HG02571 (cell line): Measurements from ENCODE around the gene PFDN2.
A peak's percentile ranks its signal among the peaks of the same experiment; 100 is the strongest.
"Not testable (repeated sequence)": the region's sequence is repeated elsewhere in the genome, so short reads cannot be mapped to it uniquely, and the experiment has no call there.

ENCODE experiments used
- ATAC-seq: cut with Tn5 transposase; IDR thresholded peaks from one replicate; pipeline ENCODE4 v1.9.1; 2021; ENCODE audit warnings: mild to moderate bottlenecking, moderate library complexity; ENCODE audit not compliant: unreplicated experiment

PFDN2 gene

GRCh38 chr1:161139766-161140165 lies 21.9 kb upstream of the PFDN2 start:
- no peak for ATAC-seq

- ATAC-seq = no peak
These were observed 20.6 kb upstream of the PFDN2 start for GRCh38 chr1:161138431-161138830.

DNA sequence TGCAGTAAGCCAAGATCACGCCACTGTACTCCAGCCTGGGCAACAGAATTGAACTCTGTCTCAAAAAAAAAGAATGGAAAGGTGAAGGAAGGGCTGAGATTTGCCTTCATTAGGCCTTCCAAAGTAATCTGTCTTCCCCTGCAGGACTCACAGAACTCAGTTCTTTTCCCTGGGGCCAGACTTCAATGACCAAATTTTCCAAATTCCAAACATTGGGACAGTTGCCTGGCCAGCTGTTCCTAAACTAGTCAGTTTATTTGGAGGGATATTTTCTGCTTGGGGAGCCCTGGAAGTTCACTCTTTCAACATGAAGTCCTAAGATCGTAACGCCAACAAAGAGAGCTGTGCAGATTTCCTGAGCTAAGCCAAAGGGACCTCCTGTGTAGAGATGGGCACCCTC lies 20.0 kb upstream of the PFDN2 start:
- ATAC-seq = no peak

DNA sequence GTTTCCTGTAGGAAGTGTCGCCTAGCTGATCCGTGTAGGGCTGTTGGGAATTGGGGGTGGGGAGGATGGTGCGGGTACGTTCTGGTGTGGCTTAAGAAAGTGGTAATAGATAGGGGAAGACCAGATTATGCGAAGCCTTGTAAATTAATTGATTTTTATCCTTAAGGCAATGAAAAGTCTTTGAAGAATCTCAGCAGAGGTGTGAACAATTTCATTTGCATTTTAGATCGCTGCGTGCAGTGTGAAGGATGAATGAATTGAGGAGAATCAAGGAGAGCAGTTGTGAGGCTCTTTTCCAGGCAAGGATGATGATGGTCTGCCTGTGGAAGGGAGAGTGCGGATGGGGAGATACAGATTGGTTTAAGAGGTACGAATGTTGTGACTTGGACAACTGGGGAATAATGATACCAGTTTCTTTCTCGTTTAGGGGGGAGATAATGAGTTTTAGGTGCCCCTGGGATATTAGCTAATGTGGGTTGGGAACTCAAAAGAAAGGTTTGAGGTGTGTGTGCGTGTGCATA lies 15.4 kb upstream of the PFDN2 start:
- no peak for ATAC-seq

- ATAC-seq = peak; percentile 93
These were observed 14.8 kb upstream of the PFDN2 start, which contains the start of gene DEDD for GRCh38 chr1:161132410-161133219. Gene DEDD (minus strand): TSS chr1:161132667. CDS start chr1:161124462, 8,205 bp downstream.

DNA sequence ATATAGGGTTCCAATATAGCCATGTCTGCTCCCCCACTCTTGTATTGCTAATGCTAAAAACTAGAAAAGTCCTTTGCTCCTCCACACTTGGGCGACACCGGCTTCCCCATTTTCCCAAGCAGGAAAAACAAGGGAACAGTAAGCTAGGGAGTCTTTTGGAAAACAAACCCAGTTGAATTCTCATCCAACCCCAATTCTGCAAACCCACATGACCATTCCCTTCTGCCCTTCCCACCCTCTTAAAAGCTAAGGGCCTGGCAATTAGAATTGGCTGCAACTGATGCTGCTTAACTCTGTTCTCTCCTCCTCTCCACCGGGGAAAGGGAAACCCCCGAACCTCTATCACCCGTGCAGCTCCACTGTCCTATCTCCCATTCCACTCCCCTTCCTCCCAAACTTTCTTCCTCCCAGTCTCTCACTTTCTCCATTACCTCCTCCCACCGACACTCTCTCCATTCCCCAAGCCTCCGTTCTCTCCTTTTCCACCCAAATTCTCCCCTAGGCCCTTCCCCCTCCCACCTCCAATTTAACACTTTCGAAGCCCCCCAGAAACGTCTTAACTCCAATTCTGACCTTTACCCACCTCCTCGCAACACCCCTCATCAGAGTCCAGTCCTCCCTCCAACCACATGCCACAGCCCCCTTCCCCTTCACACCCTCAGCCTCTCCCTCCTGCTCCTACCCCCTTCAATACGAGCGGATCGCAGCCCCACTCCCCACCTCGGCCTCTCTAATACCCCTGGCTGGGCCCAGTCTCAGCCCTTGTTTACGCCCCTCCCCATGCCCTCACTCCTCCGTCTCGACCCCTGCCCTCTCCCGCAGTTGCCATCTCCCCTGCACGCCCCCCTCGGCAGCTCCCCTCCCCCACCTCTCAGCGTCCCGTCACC lies 13.9 kb upstream of the PFDN2 start:
- no peak for ATAC-seq

DNA sequence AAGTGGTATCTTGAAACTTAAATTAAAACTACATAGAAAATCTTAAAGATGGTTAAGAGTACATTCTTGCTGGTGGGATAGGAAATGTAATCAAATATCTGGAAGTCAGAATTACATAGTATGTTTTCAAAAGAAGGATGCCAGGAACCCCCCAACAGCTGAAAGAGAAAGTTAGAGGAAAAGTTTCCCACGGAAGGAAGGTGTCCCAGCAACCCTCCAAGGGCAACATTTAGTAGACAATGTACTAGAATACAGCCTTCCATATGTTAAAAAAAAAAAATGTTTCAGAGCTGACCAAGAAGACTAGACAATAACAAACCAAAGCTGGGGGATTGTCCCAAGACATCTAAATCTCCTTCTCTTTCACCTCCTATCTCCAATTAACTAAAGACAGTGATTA lies 12.4 kb upstream of the PFDN2 start:
- no peak for ATAC-seq

GRCh38 chr1:161128591-161129420 lies 11.0 kb upstream of the PFDN2 start:
- no peak for ATAC-seq

GRCh38 chr1:161127649-161128048 lies 9.8 kb upstream of the PFDN2 start:
- no peak for ATAC-seq

DNA sequence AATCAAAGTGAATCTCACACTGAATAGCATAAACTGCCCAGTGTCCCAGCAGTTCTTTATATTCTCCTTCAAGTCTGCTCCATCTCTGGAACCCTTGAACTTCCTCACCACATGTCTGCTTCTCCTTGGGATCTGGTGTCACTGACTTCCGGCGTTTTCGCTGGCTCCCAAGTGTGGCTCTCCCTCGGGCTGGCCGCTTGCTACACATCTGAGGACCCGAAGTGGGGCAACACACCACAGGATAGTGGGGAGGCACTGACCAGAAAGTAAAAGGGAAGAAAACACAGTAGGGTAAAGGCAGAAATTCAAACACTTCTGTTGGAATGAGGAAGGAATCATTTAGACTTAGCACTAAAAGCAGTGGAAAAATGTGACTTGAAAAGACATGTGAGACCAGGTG lies 5.1 kb upstream of the PFDN2 start:
- ATAC-seq = no peak

GRCh38 chr1:161121834-161122233 lies 4.0 kb upstream of the PFDN2 start:
- ATAC-seq = no peak

- no peak for ATAC-seq
These were observed 3.3 kb upstream of the PFDN2 start for GRCh38 chr1:161121042-161121650.

- ATAC-seq = peak; percentile 51
These were observed 1.5 kb upstream of the PFDN2 start for GRCh38 chr1:161119092-161119903.

DNA sequence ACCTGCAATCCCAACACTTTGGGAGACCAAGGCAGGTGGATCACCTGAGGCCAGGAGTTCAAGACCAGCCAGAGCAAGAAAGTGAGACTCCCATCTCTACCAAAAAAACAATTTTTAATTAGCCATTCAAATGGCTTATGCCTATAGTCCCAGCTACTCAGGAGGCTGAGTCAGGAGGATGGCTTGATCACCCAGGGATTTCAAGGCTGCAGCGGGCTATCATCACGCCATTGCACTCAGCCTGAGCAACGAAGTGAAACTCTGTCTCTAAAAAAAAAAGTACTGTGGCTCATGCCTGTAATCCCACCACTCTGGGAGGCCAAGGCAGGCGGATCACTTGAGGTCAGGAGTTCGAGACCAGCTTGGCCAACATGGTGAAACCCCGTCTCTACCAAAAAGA lies 1.9 kb downstream of the PFDN2 start:
- not testable (repeated sequence) for ATAC-seq

- no peak for ATAC-seq
These were observed 2.6 kb downstream of the PFDN2 start for GRCh38 chr1:161115132-161115711.

- ATAC-seq = no peak
These were observed 3.3 kb downstream of the PFDN2 start for GRCh38 chr1:161114556-161114955.

- no peak for ATAC-seq
These were observed 3.9 kb downstream of the PFDN2 start for GRCh38 chr1:161113915-161114314.

DNA sequence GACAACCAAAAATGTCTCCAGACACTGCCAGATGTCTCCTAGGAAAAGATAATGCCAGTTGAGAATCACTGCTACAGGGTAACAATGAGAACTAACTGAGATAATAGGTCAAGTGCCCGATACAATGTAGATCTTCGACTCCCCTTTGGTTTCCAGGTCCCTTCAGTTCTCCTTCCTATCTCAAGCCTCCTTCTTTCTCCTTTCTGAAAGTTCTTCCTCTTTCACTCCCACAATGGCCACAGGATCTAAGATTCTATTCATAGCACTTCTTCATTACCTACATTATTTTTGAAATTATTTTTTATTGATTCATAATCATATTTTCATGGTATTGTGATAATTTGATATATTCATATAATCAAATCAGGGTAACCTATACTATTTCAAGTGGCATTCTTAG lies 6.3 kb downstream of the PFDN2 start:
- ATAC-seq = no peak

DNA sequence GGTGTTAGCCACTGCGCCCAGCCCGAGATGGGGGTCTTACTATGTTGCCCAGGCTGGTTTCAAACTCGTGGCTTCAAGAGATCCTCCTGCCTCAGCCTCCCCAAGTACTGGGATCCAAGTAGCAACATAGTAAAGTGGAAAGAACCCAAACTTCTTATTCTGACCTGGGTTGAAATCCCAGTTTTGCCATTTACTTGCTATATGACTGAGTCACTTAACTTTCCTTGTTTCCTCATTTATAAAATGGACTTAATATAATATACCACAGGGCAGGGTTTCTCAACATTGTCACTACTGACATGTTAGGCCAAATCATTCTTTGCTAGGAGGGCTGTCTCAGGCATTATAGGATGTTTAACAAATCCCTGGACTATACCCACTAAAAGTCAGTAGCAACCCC lies 6.7 kb downstream of the PFDN2 start:
- no peak for ATAC-seq
